Erythroblast (primary cell): ENCODE results near the gene BABAM2.
"Not testable (repeated sequence)": the region's sequence is repeated elsewhere in the genome, so short reads cannot be mapped to it uniquely, and the experiment has no call there.

ENCODE experiments used
- GATA1 ChIP-seq: IDR thresholded peaks from 2 replicates; pipeline ENCODE4 v1.6.1; 2011; ENCODE audit warnings: low read depth, mild to moderate bottlenecking, control low read depth, low read length, moderate library complexity
- POLR2A ChIP-seq: IDR thresholded peaks from 2 replicates; pipeline ENCODE4 v1.6.1; 2011; ENCODE audit warnings: mild to moderate bottlenecking, low read length

GRCh38 chr2:27968045-27968444 is 77.5 kb downstream of the BABAM2 start:
- not testable (repeated sequence) for TF ChIP-seq POLR2A, GATA1
